H1 (cell line): Measurements from ENCODE around the gene ARHGEF39. TPM values are rescaled to one million over a fixed set of nuclear protein-coding genes. Genes with fewer than 3 reads are reported as not detected.

ENCODE experiments used
- CTCF ChIA-PET: fragments of 300-600 bp; sonication (Branson Sonifier 250); formaldehyde crosslinking; loops from one replicate; lab custom pipeline; 2021; ENCODE audit not compliant: partially characterized antibody; lab: Charles Lee
- POLR2A ChIA-PET: fragments of 300-600 bp; sonication (Branson Sonifier 250); formaldehyde crosslinking; loops from one replicate; lab custom pipeline; 2021; ENCODE audit warnings: inconsistent platforms; ENCODE audit not compliant: partially characterized antibody; lab: Charles Lee
- DNase-seq, 2 experiments: peaks; one replicate each; pipeline versions ENCODE4 v3.0.0 to v3.0.0-alpha.2; 2010 to 2022; ENCODE audit warnings: low spot score in 2 of 2, low read depth in 1 of 2, mixed read lengths in 1 of 2
- FAIRE-seq: peaks from 2 replicates; lab custom pipeline; 2011; peaks lifted over from hg19 to GRCh38; lab: Jason Lieb, UNC
- H2AFZ ChIP-seq: 2 replicates; pipeline ENCODE4 v1.8.1; 2012; ENCODE audit warnings: low read length, inconsistent platforms
- H2AK5ac ChIP-seq: 2 replicates; pipeline ENCODE4 v1.6.1; 2013; ENCODE audit warnings: low read depth, low read length
- H2BK120ac ChIP-seq: replicated peaks from 2 replicates; pipeline ENCODE3; 2013; ENCODE audit warnings: low read depth, low read length, inconsistent platforms
- H2BK12ac ChIP-seq: 2 replicates; pipeline ENCODE4 v1.6.1; 2013; ENCODE audit warnings: low read depth, low read length
- H2BK15ac ChIP-seq: 2 replicates; pipeline ENCODE4 v1.6.1; 2013; ENCODE audit warnings: low read length
- H2BK20ac ChIP-seq: 2 replicates; pipeline ENCODE4 v1.6.1; 2013; ENCODE audit warnings: low read length
- H2BK5ac ChIP-seq: 2 replicates; pipeline ENCODE4 v1.6.1; 2013; ENCODE audit warnings: low read depth, low read length
- H3K14ac ChIP-seq: 2 replicates; pipeline ENCODE4 v1.6.1; 2013; ENCODE audit warnings: inconsistent platforms; ENCODE audit not compliant: insufficient read length
- H3K18ac ChIP-seq: 2 replicates; pipeline ENCODE4 v1.6.1; 2013; ENCODE audit warnings: low read length; ENCODE audit errors: extremely low read depth
- H3K23ac ChIP-seq: 2 replicates; pipeline ENCODE4 v1.6.1; 2013; ENCODE audit warnings: inconsistent platforms; ENCODE audit not compliant: insufficient read length
- H3K23me2 ChIP-seq: 2 replicates; pipeline ENCODE4 v1.6.1; 2013; ENCODE audit warnings: low read depth, low read length
- H3K27ac ChIP-seq: 2 replicates; pipeline ENCODE4 v1.6.1; 2011; ENCODE audit warnings: low read depth, low read length, inconsistent platforms
- H3K27me3 ChIP-seq, 4 experiments: replicated peaks in 1 of 4; 1 replicate in 1 of 4; 2 replicates in 3 of 4; pipeline versions ENCODE4 v1.6.1 to v1.8.1; 2011 to 2013; ENCODE audit warnings: low read length in 3 of 4, mild to moderate bottlenecking in 3 of 4, inconsistent platforms in 2 of 4, mixed read lengths in 2 of 4, moderate library complexity in 1 of 4; ENCODE audit not compliant: control insufficient read depth in 3 of 4, insufficient read depth in 3 of 4; ENCODE audit errors: extremely low read depth in 1 of 4
- H3K36me3 ChIP-seq, 4 experiments: 2 replicates each; pipeline versions ENCODE4 v1.6.1 to v1.8.1; 2011 to 2013; ENCODE audit warnings: mild to moderate bottlenecking in 4 of 4, low read length in 3 of 4, moderate library complexity in 2 of 4, control low read depth in 1 of 4, inconsistent platforms in 1 of 4; ENCODE audit not compliant: insufficient read depth in 4 of 4, control insufficient read depth in 2 of 4
- H3K4ac ChIP-seq: replicated peaks from 2 replicates; pipeline ENCODE3; 2013; ENCODE audit warnings: low read length, low read depth, mixed read lengths, inconsistent platforms; ENCODE audit not compliant: insufficient read length
- H3K4me1 ChIP-seq, 4 experiments: replicated peaks in 1 of 4; 1 replicate in 1 of 4; 2 replicates in 3 of 4; pipeline versions ENCODE4 v1.6.1 to v1.8.1; 2011 to 2013; ENCODE audit warnings: low read length in 3 of 4, inconsistent platforms in 2 of 4, mixed read lengths in 1 of 4; ENCODE audit not compliant: insufficient read depth in 4 of 4, control insufficient read depth in 3 of 4
- H3K4me2 ChIP-seq, 2 experiments: 2 replicates each; pipeline versions ENCODE4 v1.6.1 to v1.8.1; 2011 to 2013; ENCODE audit warnings: low read depth in 2 of 2, low read length in 2 of 2, control low read depth in 1 of 2, inconsistent platforms in 1 of 2, mild to moderate bottlenecking in 1 of 2; ENCODE audit not compliant: insufficient read depth in 1 of 2
- H3K4me3 ChIP-seq, 4 experiments: fragments of 200-600, 300-600 bp in 1 of 4; sonication (generic), shearing (Covaris generic), sonication (Bioruptor Twin) in 1 of 4; 2 replicates each; pipeline versions ENCODE4 v1.5.1 to v1.8.1; 2011 to 2016; ENCODE audit warnings: low read length in 4 of 4, low read depth in 3 of 4, control low read depth in 2 of 4, inconsistent platforms in 2 of 4, mild to moderate bottlenecking in 2 of 4, mixed read lengths in 1 of 4, moderate library complexity in 1 of 4; ENCODE audit not compliant: insufficient read depth in 2 of 4; ENCODE audit errors: extremely low read depth in 1 of 4
- H3K56ac ChIP-seq: replicated peaks from 2 replicates; pipeline ENCODE3; 2013; ENCODE audit warnings: low read depth, mild to moderate bottlenecking, mixed read lengths, low read length, inconsistent platforms; ENCODE audit not compliant: insufficient read length
- H3K79me1 ChIP-seq: 2 replicates; pipeline ENCODE4 v1.6.1; 2013; ENCODE audit warnings: low read depth, low read length, control low read depth
- H3K79me2 ChIP-seq, 2 experiments: 2 replicates each; pipeline versions ENCODE4 v1.6.1 to v1.8.1; 2012 to 2013; ENCODE audit warnings: low read length in 2 of 2, mild to moderate bottlenecking in 2 of 2, inconsistent platforms in 1 of 2; ENCODE audit not compliant: insufficient read depth in 2 of 2, control insufficient read depth in 1 of 2
- H3K9ac ChIP-seq, 4 experiments: replicated peaks in 1 of 4; 1 replicate in 1 of 4; 2 replicates in 3 of 4; pipeline versions ENCODE4 v1.6.1 to v1.8.1; 2011 to 2013; ENCODE audit warnings: low read depth in 3 of 4, low read length in 3 of 4, control low read depth in 2 of 4, mild to moderate bottlenecking in 2 of 4, moderate library complexity in 2 of 4, inconsistent platforms in 1 of 4; ENCODE audit errors: extremely low read depth in 1 of 4
- H3K9me3 ChIP-seq, 2 experiments: 2 replicates each; pipeline versions ENCODE4 v1.6.1 to v1.8.1; 2012 to 2013; ENCODE audit warnings: mild to moderate bottlenecking in 2 of 2, moderate library complexity in 2 of 2, control low read depth in 1 of 2, inconsistent platforms in 1 of 2, low read depth in 1 of 2, low read length in 1 of 2, mixed read lengths in 1 of 2; ENCODE audit not compliant: insufficient read depth in 2 of 2
- H4K20me1 ChIP-seq, 2 experiments: replicated peaks in 1 of 2; 2 replicates each; pipeline versions ENCODE3 to v1.8.1; 2011 to 2013; ENCODE audit warnings: inconsistent platforms in 2 of 2, low read length in 2 of 2, mild to moderate bottlenecking in 1 of 2; ENCODE audit not compliant: insufficient read depth in 2 of 2, control insufficient read depth in 1 of 2
- H4K5ac ChIP-seq: 2 replicates; pipeline ENCODE4 v1.6.1; 2013; ENCODE audit warnings: low read length, low read depth, mixed read lengths, inconsistent platforms; ENCODE audit not compliant: insufficient read length
- H4K8ac ChIP-seq: 2 replicates; pipeline ENCODE4 v1.8.0; 2013; ENCODE audit warnings: mild to moderate bottlenecking, moderate library complexity, low read length, inconsistent platforms; ENCODE audit not compliant: insufficient read depth; ENCODE audit errors: extremely low read depth
- H4K91ac ChIP-seq: replicated peaks from 2 replicates; pipeline ENCODE3; 2013; ENCODE audit warnings: low read length, mixed read lengths, inconsistent platforms; ENCODE audit not compliant: insufficient read length
- CBX8 ChIP-seq: fragments of 300-800, 300-1000 bp; sonication (generic); IDR thresholded peaks from 2 replicates; pipeline ENCODE4 v1.7.1; 2016; ENCODE audit warnings: low read depth, low read length, borderline replicate concordance
- PHF8 ChIP-seq: fragments of 200-600 bp; sonication (generic); conservative IDR thresholded peaks from 2 replicates; pipeline ENCODE4 v1.7.1; 2012; ENCODE audit warnings: low read depth, mild to moderate bottlenecking, inconsistent platforms, low read length, moderate library complexity
- RAD21 ChIP-seq, 2 experiments: IDR thresholded peaks in 1 of 2; conservative IDR thresholded peaks in 1 of 2; 2 replicates each; pipeline ENCODE4 v1.6.1; 2011; ENCODE audit warnings: low read depth in 2 of 2, low read length in 2 of 2, improper control_type of control experiment in 1 of 2, inconsistent platforms in 1 of 2, mild to moderate bottlenecking in 1 of 2, moderate library complexity in 1 of 2
- RXRA ChIP-seq: IDR thresholded peaks from 2 replicates; pipeline ENCODE4 v1.6.1; 2011; ENCODE audit warnings: low read depth, mild to moderate bottlenecking, low read length, moderate library complexity; ENCODE audit not compliant: insufficient read depth
- SAP30 ChIP-seq: fragments of 300-600 bp; sonication (generic); IDR thresholded peaks from 2 replicates; pipeline ENCODE4 v1.7.1; 2012; ENCODE audit warnings: low read length, moderate library complexity, mild to moderate bottlenecking, inconsistent platforms; ENCODE audit not compliant: insufficient read depth, insufficient replicate concordance
- SP1 ChIP-seq: IDR thresholded peaks from 2 replicates; pipeline ENCODE4 v1.6.1; 2011; ENCODE audit warnings: low read depth, low read length
- SUZ12 ChIP-seq: fragments of 200-600 bp; sonication (generic); IDR thresholded peaks from 2 replicates; pipeline ENCODE4 v1.6.1; 2012; ENCODE audit warnings: mild to moderate bottlenecking, inconsistent platforms, low read length, moderate library complexity, mixed read lengths
- WGBS, 2 experiments: shearing (Covaris generic) in 1 of 2; methylation state at CpG; one replicate each; pipeline versions ENCODE4 v1.1.6 to v1.1.7; 2013 to 2015; ENCODE audit warnings: low lambda C conversion rate in 2 of 2, mixed read lengths in 2 of 2, inconsistent platforms in 1 of 2, low coverage in 1 of 2, missing lambda C conversion rate in 1 of 2; ENCODE audit not compliant: insufficient replicate concordance in 2 of 2, insufficient coverage in 1 of 2, insufficient read length in 1 of 2; ENCODE audit errors: extremely low coverage in 1 of 2, missing lambda C conversion rate in 1 of 2; 5-methylcytosine and 5-hydroxymethylcytosine counted together
- polyA plus RNA-seq, 7 experiments: library from polyadenylated mRNA; depleted of rRNA in 3 of 7; stranded (reverse) in 5 of 7; unstranded in 2 of 7; fragments of >200 nt in 5 of 7; fragments of 200-250 nt in 2 of 7; gene quantifications; 1 replicate in 5 of 7; 2 replicates in 1 of 7; 4 replicates in 1 of 7; pipeline versions ENCODE4 v1.2.1 to v1.2.3, GENCODE V29; 2011 to 2013; ENCODE audit warnings: missing spikeins in 2 of 7, mixed read lengths in 2 of 7
- total RNA-seq: library from RNA; stranded (reverse); fragmentation: NEBNext Ultra II Directional; extraction: Animal tissue kit (Norgen Biotek cat#: 25700); gene quantifications from 2 replicates; pipeline ENCODE4 v1.2.1, GENCODE V29; 2021

Gene ARHGEF39
- total and polyA plus RNA-seq, 2 of the 8 experiments (the other 6 are each of a cell fraction or from before 2014, with no cell fraction given) = 18.6 to 18.7 TPM

DNA sequence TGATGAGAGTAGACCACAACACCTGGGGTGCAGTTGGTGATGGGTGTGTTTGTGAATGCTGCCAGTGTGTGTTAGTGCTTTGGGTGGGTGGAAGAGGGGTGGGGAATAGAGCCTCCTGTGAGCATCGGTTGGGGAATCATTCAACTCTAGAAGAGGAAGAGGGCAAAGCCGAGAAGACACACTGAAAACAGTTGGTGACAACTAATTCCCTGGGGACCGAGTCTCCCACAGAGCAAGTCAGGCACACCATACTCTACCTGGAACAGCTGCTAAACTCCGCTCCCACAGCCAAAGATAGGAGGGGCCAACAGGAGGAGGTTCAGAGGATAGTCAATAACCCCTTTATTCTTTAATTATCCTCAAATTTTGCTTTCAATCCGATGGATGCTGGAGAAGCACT lies 1.6 kb upstream of the ARHGEF39 start:
- no peak for FAIRE-seq
- no peak overlapping the region for H4K5ac ChIP-seq
- POLR2A ChIA-PET = interaction anchor here (0.8 to 6.6 kb wide), 5 partner anchors 9 to 94 kb away, joined by 3 to 65 read pairs (median 24); partner anchors contain the start of genes CA9 and TPM2

More for the DNA sequence above, 1.6 kb upstream of the ARHGEF39 start:
- CTCF ChIA-PET = interaction anchor here (0.9 to 15.9 kb wide), 7 partner anchors 9 to 63 kb away, joined by 3 to 347 read pairs (median 90); partner anchors contain the start of genes CCDC107, CREB3, RMRP and SIT1
- H2BK15ac ChIP-seq = peak overlapping the region; percentile 25; the same call in 1 of the 2 replicates
- H2BK20ac ChIP-seq = no peak overlapping the region
- no peak overlapping the region for H3K56ac ChIP-seq
- no peaks in the 10 kb centered on the region for H3K9me3 ChIP-seq
- H3K4ac ChIP-seq = no peak overlapping the region
- H2BK12ac ChIP-seq = no peak overlapping the region
- no peak overlapping the region for H2BK120ac ChIP-seq
- H2BK5ac ChIP-seq = no peak overlapping the region
- H3K9ac ChIP-seq = no peak overlapping the region
- H3K79me1 ChIP-seq = peaks cover 2% of the 10 kb centered on the region; the same call in 1 of the 2 replicates
- peaks cover 5 to 19% (median 11%) of the 10 kb centered on the region in 4 experiments for H3K36me3 ChIP-seq
- no peak for DNase-seq
- H3K4me3 ChIP-seq = no peak overlapping the region
- peak overlapping the region; percentile 77; the same call in 1 of the 2 replicates for H2AK5ac ChIP-seq
- no peak overlapping the region for H2AFZ ChIP-seq
- no peak overlapping the region for H4K8ac ChIP-seq
- H3K4me1 ChIP-seq = peaks cover 0 to 5% (median 1%) of the 10 kb centered on the region in 4 experiments; a peak in 5 of 7 replicates
- no peak overlapping the region for H3K18ac ChIP-seq
- no peak overlapping the region for H4K91ac ChIP-seq
- WGBS, 2 experiments = 95% methylated on average over 5 of the region's 5 CpGs; no CpG with 5 or more reads in 1 of the 2 experiments
- H3K27ac ChIP-seq = no peak overlapping the region
- TF ChIP-seq RXRA (no peak), SUZ12 (no peak), SP1 (no peak), SAP30 (no peak), CBX8 (no peak), RAD21 (IDR thresholded peaks at IDR 0.05 in 1 of 2, conservative IDR thresholded peaks at IDR 0.05 in 1 of 2; ENCODE audit: low read depth in 2 of 2, low read length in 2 of 2) (no peak), PHF8 (no peak)
- no peaks in the 10 kb centered on the region for H3K27me3 ChIP-seq
- H3K14ac ChIP-seq = no peak overlapping the region
- H3K79me2 ChIP-seq = no peaks in the 10 kb centered on the region; a peak in 1 of 4 replicates
- H4K20me1 ChIP-seq = peaks cover 0 to 2% of the 10 kb centered on the region in 2 experiments
- no peak overlapping the region for H3K23ac ChIP-seq
- H3K23me2 ChIP-seq = peaks cover 4% of the 10 kb centered on the region; the same call in 1 of the 2 replicates
- no peak overlapping the region for H3K4me2 ChIP-seq
